Astrocyte (in vitro differentiated cells and primary cell): ENCODE results near the gene AGBL5. TPM values are rescaled to one million over a fixed set of nuclear protein-coding genes. Genes with fewer than 3 reads are reported as not detected.
A peak's percentile ranks its signal among the peaks of the same experiment; 100 is the strongest.

ENCODE experiments used
- DNase-seq: peaks from one replicate; pipeline ENCODE4 v3.0.0-alpha.2; 2010; ENCODE audit warnings: low read depth
- FAIRE-seq: peaks from 2 replicates; lab custom pipeline; 2011; peaks lifted over from hg19 to GRCh38; lab: Jason Lieb, UNC
- H2AFZ ChIP-seq: 2 replicates; pipeline ENCODE4 v1.6.0; 2012; ENCODE audit warnings: low read depth, low read length, inconsistent platforms
- H3K27ac ChIP-seq: 2 replicates; pipeline ENCODE4 v1.5.1; 2011; ENCODE audit warnings: low read depth, low read length, inconsistent platforms
- H3K27me3 ChIP-seq: 2 replicates; pipeline ENCODE4 v1.6.0; 2011; ENCODE audit warnings: low read length, inconsistent platforms; ENCODE audit not compliant: insufficient read depth
- H3K36me3 ChIP-seq: 2 replicates; pipeline ENCODE4 v1.5.1; 2011; ENCODE audit warnings: low read length, inconsistent platforms; ENCODE audit not compliant: insufficient read depth
- H3K4me1 ChIP-seq: 2 replicates; pipeline ENCODE4 v1.5.1; 2011; ENCODE audit warnings: low read length, inconsistent platforms; ENCODE audit not compliant: insufficient read depth
- H3K4me2 ChIP-seq: 2 replicates; pipeline ENCODE4 v1.6.0; 2012; ENCODE audit warnings: low read length, inconsistent platforms
- H3K4me3 ChIP-seq: 2 replicates; pipeline ENCODE4 v1.5.1; 2011; ENCODE audit warnings: low read depth, mild to moderate bottlenecking, low read length, inconsistent platforms; ENCODE audit not compliant: insufficient read depth
- H3K79me2 ChIP-seq: 2 replicates; pipeline ENCODE4 v1.6.0; 2012; ENCODE audit warnings: mild to moderate bottlenecking, low read length, inconsistent platforms; ENCODE audit not compliant: insufficient read depth
- H3K9ac ChIP-seq: 2 replicates; pipeline ENCODE4 v1.6.0; 2012; ENCODE audit warnings: mild to moderate bottlenecking, low read length, inconsistent platforms
- H3K9me3 ChIP-seq: 2 replicates; pipeline ENCODE4 v1.5.1; 2012; ENCODE audit warnings: low read depth, mild to moderate bottlenecking, low read length, inconsistent platforms; ENCODE audit not compliant: insufficient read depth
- H4K20me1 ChIP-seq: 2 replicates; pipeline ENCODE4 v1.6.0; 2012; ENCODE audit warnings: low read length, inconsistent platforms; ENCODE audit not compliant: insufficient read depth
- H3K27ac Mint-ChIP-seq: one replicate; pipeline ENCODE4 v1.8.0; 2021; ENCODE audit warnings: mild to moderate bottlenecking, mixed read lengths; ENCODE audit not compliant: unreplicated experiment
- H3K27me3 Mint-ChIP-seq: one replicate; pipeline ENCODE4 v1.8.0; 2021; ENCODE audit warnings: low read depth, mixed read lengths; ENCODE audit not compliant: unreplicated experiment
- H3K36me3 Mint-ChIP-seq: one replicate; pipeline ENCODE4 v1.8.0; 2021; ENCODE audit warnings: low read depth, mixed read lengths; ENCODE audit not compliant: unreplicated experiment
- H3K4me1 Mint-ChIP-seq: one replicate; pipeline ENCODE4 v1.8.0; 2021; ENCODE audit warnings: low read depth, mixed read lengths; ENCODE audit not compliant: unreplicated experiment
- H3K4me3 Mint-ChIP-seq: one replicate; pipeline ENCODE4 v1.8.0; 2021; ENCODE audit warnings: mild to moderate bottlenecking, moderate library complexity, mixed read lengths; ENCODE audit not compliant: unreplicated experiment
- H3K9me3 Mint-ChIP-seq: one replicate; pipeline ENCODE4 v1.8.0; 2021; ENCODE audit warnings: mild to moderate bottlenecking, mixed read lengths; ENCODE audit not compliant: unreplicated experiment
- CTCF ChIP-seq: IDR thresholded peaks from 2 replicates; pipeline ENCODE4 v1.5.1; 2011; ENCODE audit warnings: low read depth, mild to moderate bottlenecking, inconsistent platforms, low read length, moderate library complexity; ENCODE audit not compliant: insufficient read depth
- EZH2 ChIP-seq: IDR thresholded peaks from 2 replicates; pipeline ENCODE4 v1.6.1; 2012; ENCODE audit warnings: mild to moderate bottlenecking, low read length, inconsistent platforms; ENCODE audit not compliant: insufficient read depth
- total RNA-seq: library from RNA; stranded (reverse); gene quantifications from 2 replicates; pipeline ENCODE4 v1.2.1, GENCODE V29; 2021

AGBL5 gene
- total RNA-seq, 1 donor from 2014 or later = 20.7 TPM

GRCh38 chr2:27070653-27071276 lies 19.3 kb downstream of the AGBL5 start:
- TF ChIP-seq CTCF (no peak), EZH2 (no peak)
- H2AFZ ChIP-seq = peak overlapping the region; percentile 53
- peaks cover 48% of the 10 kb centered on the region for H3K79me2 ChIP-seq
- no peaks in the 10 kb centered on the region for H3K27me3 ChIP-seq
- peak overlapping the region; percentile 97 for H3K4me2 ChIP-seq
- peaks cover 50% of the 10 kb centered on the region for H3K4me1 ChIP-seq
- H3K27ac Mint-ChIP-seq = peak overlapping the region; percentile 94
- DNase-seq (no peak), FAIRE-seq (no peak)
- H3K36me3 Mint-ChIP-seq = peaks cover 17% of the 10 kb centered on the region
- H3K4me1 Mint-ChIP-seq = peaks cover 36% of the 10 kb centered on the region
- H3K36me3 ChIP-seq = peaks cover 25% of the 10 kb centered on the region
- no peaks in the 10 kb centered on the region for H3K9me3 Mint-ChIP-seq
- no peaks in the 10 kb centered on the region for H3K9me3 ChIP-seq
- H3K9ac ChIP-seq = peak overlapping the region; percentile 96
- H3K4me3 Mint-ChIP-seq = peak overlapping the region; percentile 98
- H3K27ac ChIP-seq = peak overlapping the region; percentile 86
- peaks cover 44% of the 10 kb centered on the region for H4K20me1 ChIP-seq
- no peaks in the 10 kb centered on the region for H3K27me3 Mint-ChIP-seq
- peak overlapping the region; percentile 98 for H3K4me3 ChIP-seq

- H3K4me3 Mint-ChIP-seq = peak within 1 kb of the TSS; percentile 98
- H4K20me1 ChIP-seq = peaks cover 38% of the 10 kb centered on the region
- H3K9ac ChIP-seq = peak within 1 kb of the TSS; percentile 96
- no peaks in the 10 kb centered on the region for H3K9me3 ChIP-seq
- no peaks in the 10 kb centered on the region for H3K27me3 Mint-ChIP-seq
- peak; percentile 87 for DNase-seq
- no peak for FAIRE-seq
- H3K27me3 ChIP-seq = no peaks in the 10 kb centered on the region
- H3K36me3 ChIP-seq = peaks cover 20% of the 10 kb centered on the region
- H3K9me3 Mint-ChIP-seq = no peaks in the 10 kb centered on the region
- H3K4me3 ChIP-seq = peak within 1 kb of the TSS; percentile 98
- peaks cover 50% of the 10 kb centered on the region for H3K4me1 ChIP-seq
- H3K27ac ChIP-seq = peak within 1 kb of the TSS; percentile 86
- H3K4me2 ChIP-seq = peak within 1 kb of the TSS; percentile 97
- peak within 1 kb of the TSS; percentile 94 for H3K27ac Mint-ChIP-seq
- H3K4me1 Mint-ChIP-seq = peaks cover 36% of the 10 kb centered on the region
- TF ChIP-seq CTCF = no peak
- no peak for TF ChIP-seq EZH2
- peaks cover 13% of the 10 kb centered on the region for H3K36me3 Mint-ChIP-seq
- peaks cover 46% of the 10 kb centered on the region for H3K79me2 ChIP-seq
- peak within 1 kb of the TSS; percentile 62 for H2AFZ ChIP-seq
Observed at GRCh38 chr2:27071277-27071989, 20.0 kb downstream of the AGBL5 start, which contains the start of gene OST4. Gene OST4 (minus strand): TSS chr2:27071654.
